ENCODE measurements around the gene APOC4. TPM values are rescaled to one million over a fixed set of nuclear protein-coding genes. Genes with fewer than 3 reads are reported as not detected.
A peak's percentile ranks its signal among the peaks of the same experiment; 100 is the strongest.

The APOC4 gene
- total RNA-seq, 1 experiment from 2014 or later = not detected

DNA sequence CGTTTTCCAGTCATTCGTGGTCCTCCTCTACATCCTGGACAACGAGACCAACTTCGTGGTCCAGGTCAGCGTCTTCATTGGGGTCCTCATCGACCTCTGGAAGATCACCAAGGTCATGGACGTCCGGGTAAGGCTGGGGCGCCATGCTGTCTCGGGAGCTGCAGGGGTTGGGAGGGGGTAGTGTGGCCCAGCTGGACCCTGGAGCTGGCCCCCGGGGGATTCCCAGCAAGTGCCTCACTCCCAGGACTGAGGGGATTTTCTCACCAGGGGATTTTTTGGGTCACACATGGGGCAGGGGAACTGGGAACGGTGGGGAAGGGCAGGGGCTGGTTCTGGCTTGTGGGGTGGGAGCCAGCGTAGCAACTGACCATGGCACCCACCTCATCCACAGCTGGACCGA lies 48.4 kb downstream of the APOC4 start:
- Histone ChIP-seq H3K27me3 (ENCODE audit: low read length) (no peaks in the 10 kb centered on the region), H3K9ac (ENCODE audit: low read length) (no peak overlapping the region), H3K36me3 (ENCODE audit: low read depth, low read length) (peaks cover under 1% of the 10 kb centered on the region; the same call in 1 of the 2 replicates), H3K9me2 (replicated peaks; ENCODE audit: low read length) (no peaks in the 10 kb centered on the region), H3K79me2 (ENCODE audit: low read length) (no peaks in the 10 kb centered on the region), H3K4me1 (ENCODE audit: insufficient read depth, low read length) (no peaks in the 10 kb centered on the region), H3K4me3 (ENCODE audit: low read length) (no peak overlapping the region), H3K9me3 (ENCODE audit: low read length) (no peaks in the 10 kb centered on the region), H2AFZ (ENCODE audit: low read length) (no peak overlapping the region), H4K20me1 (ENCODE audit: low read length) (no peaks in the 10 kb centered on the region), H3F3A (ENCODE audit: low read length, unreplicated experiment) (no peaks in the 10 kb centered on the region), H3K4me2 (ENCODE audit: low read length) (no peak overlapping the region), H3K27ac (ENCODE audit: low read length) (no peak overlapping the region)
- ATAC-seq (no peak), DNase-seq (no peak)
- intact Hi-C loops (cut with micrococcal nuclease) = no loop called here
- no peak for TF ChIP-seq EZH2 (IDR thresholded peaks at IDR 0.05; ENCODE audit: low read length, unreplicated experiment)
- BruUV-seq (replicated peaks) = no TSS peak
- ChIA-PET CTCF (no interaction called here), POLR2A (ENCODE audit: unreplicated experiment) (no interaction called here)

DNA sequence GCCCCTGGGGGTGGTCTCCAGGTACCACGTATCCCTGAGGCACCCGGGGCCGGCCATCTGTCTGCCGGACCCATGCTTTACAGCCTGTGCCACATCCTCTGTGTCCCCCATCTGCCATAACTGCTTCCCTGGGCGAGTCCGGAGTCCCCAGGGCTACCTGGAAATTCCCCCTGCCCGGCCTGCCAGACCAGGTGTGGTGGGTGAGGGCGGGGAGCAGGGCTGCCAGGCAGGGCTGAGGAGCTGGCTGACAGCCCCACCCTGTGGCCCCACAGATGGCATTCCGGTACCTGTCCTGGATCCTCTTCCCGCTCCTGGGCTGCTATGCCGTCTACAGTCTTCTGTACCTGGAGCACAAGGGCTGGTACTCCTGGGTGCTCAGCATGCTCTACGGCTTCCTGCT lies 48.9 kb downstream of the APOC4 start:
- POLR2A ChIA-PET (ENCODE audit: unreplicated experiment) = no interaction called here

GRCh38 chr19:44992336-44993163 lies 50.5 kb downstream of the APOC4 start:
- Histone ChIP-seq H3K9me2 (replicated peaks; ENCODE audit: low read length) (no peaks in the 10 kb centered on the region), H2AFZ (ENCODE audit: low read length) (no peak overlapping the region), H3F3A (ENCODE audit: low read length, unreplicated experiment) (no peaks in the 10 kb centered on the region), H3K79me2 (ENCODE audit: low read length) (no peaks in the 10 kb centered on the region), H3K4me2 (ENCODE audit: low read length) (no peak overlapping the region), H3K27me3 (ENCODE audit: low read length) (no peaks in the 10 kb centered on the region), H3K9ac (ENCODE audit: low read length) (no peak overlapping the region), H3K4me3 (ENCODE audit: low read length) (no peak overlapping the region), H4K20me1 (ENCODE audit: low read length) (no peaks in the 10 kb centered on the region), H3K9me3 (ENCODE audit: low read length) (no peaks in the 10 kb centered on the region), H3K4me1 (ENCODE audit: insufficient read depth, low read length) (no peaks in the 10 kb centered on the region), H3K27ac (ENCODE audit: low read length) (no peak overlapping the region), H3K36me3 (ENCODE audit: low read depth, low read length) (no peaks in the 10 kb centered on the region)
- intact Hi-C loops (cut with micrococcal nuclease) = no loop called here
- TF ChIP-seq EZH2phosphoT487 (IDR thresholded peaks at IDR 0.05; ENCODE audit: borderline replicate concordance, low read length) = no peak
- no peak for TF ChIP-seq CTCF (conservative IDR thresholded peaks at IDR 0.05; ENCODE audit: low read depth, low read length)
- TF ChIP-seq EZH2 (IDR thresholded peaks at IDR 0.05; ENCODE audit: low read length, unreplicated experiment) = no peak
- DNase-seq (no peak), ATAC-seq (no peak)
- TSS peak; percentile 43 for BruUV-seq (replicated peaks)
- CTCF ChIA-PET = no interaction called here
- POLR2A ChIA-PET (ENCODE audit: unreplicated experiment) = no interaction called here

More for the DNA sequence above, 48.9 kb downstream of the APOC4 start:
- H2AFZ ChIP-seq (ENCODE audit: low read length) = no peak overlapping the region
- no TSS peak for BruUV-seq (replicated peaks)
- CTCF ChIA-PET = no interaction called here
- DNase-seq = no peak
- H3K79me2 ChIP-seq (ENCODE audit: low read length) = no peaks in the 10 kb centered on the region
- H3K4me2 ChIP-seq (ENCODE audit: low read length) = no peak overlapping the region
- no peak overlapping the region for H3K27ac ChIP-seq (ENCODE audit: low read length)
- intact Hi-C loops (cut with micrococcal nuclease) = no loop called here
- no peaks in the 10 kb centered on the region for H3F3A ChIP-seq (ENCODE audit: low read length, unreplicated experiment)
- ATAC-seq = no peak
- H3K27me3 ChIP-seq (ENCODE audit: low read length) = no peaks in the 10 kb centered on the region
- no peak overlapping the region for H3K9ac ChIP-seq (ENCODE audit: low read length)
- H3K9me3 ChIP-seq (ENCODE audit: low read length) = no peaks in the 10 kb centered on the region
- no peak overlapping the region for H3K4me3 ChIP-seq (ENCODE audit: low read length)
- no peaks in the 10 kb centered on the region for H4K20me1 ChIP-seq (ENCODE audit: low read length)
- TF ChIP-seq EZH2 (IDR thresholded peaks at IDR 0.05; ENCODE audit: low read length, unreplicated experiment) (no peak), CTCF (conservative IDR thresholded peaks at IDR 0.05; ENCODE audit: low read depth, low read length) (no peak), EZH2phosphoT487 (IDR thresholded peaks at IDR 0.05; ENCODE audit: borderline replicate concordance, low read length) (no peak)
- no peaks in the 10 kb centered on the region for H3K36me3 ChIP-seq (ENCODE audit: low read depth, low read length)
- no peaks in the 10 kb centered on the region for H3K9me2 ChIP-seq (replicated peaks; ENCODE audit: low read length)
- H3K4me1 ChIP-seq (ENCODE audit: insufficient read depth, low read length) = no peaks in the 10 kb centered on the region
